K562 (cell line): Measurements from ENCODE around the gene KIF20A.

Experiments used
- JUN ChIP-seq, 2 experiments: sonication (generic) in 1 of 2; formaldehyde crosslinking in 1 of 2; IDR thresholded peaks; 2 replicates each; pipeline versions ENCODE4 v1.6.1 to v1.8.0; 2012 to 2022; ENCODE audit warnings: borderline replicate concordance in 2 of 2, mild to moderate bottlenecking in 2 of 2, improper control_type of control experiment in 1 of 2, low read depth in 1 of 2, low read length in 1 of 2, missing genetic modification reagents in 1 of 2
- POLR2A ChIP-seq: fragments of 450-650 bp; conservative IDR thresholded peaks from 2 replicates; pipeline ENCODE4 v1.6.1; 2016
- SP1 ChIP-seq: sonication (generic); formaldehyde crosslinking; IDR thresholded peaks from 2 replicates; pipeline ENCODE4 v1.8.1; 2022; ENCODE audit warnings: mild to moderate bottlenecking, missing genetic modification reagents
- ZNF12 ChIP-seq: sonication (generic); formaldehyde crosslinking; IDR thresholded peaks from 2 replicates; pipeline ENCODE4 v1.4.0; 2020; ENCODE audit warnings: mild to moderate bottlenecking, missing genetic modification reagents
- TF ChIP-seq, protein P1 (sequence below), 3 experiments: IDR thresholded peaks in 2 of 3; conservative IDR thresholded peaks in 1 of 3; 2 replicates each; pipeline ENCODE4 v1.5.1; 2011 to 2012; ENCODE audit warnings: low read length in 3 of 3, mild to moderate bottlenecking in 3 of 3, control low read depth in 2 of 3, improper control_type of control experiment in 1 of 3, inconsistent platforms in 1 of 3, low read depth in 1 of 3, mixed read lengths in 1 of 3, moderate library complexity in 1 of 3; ENCODE audit not compliant: insufficient read depth in 2 of 3
- TF ChIP-seq, protein P2 (sequence below): IDR thresholded peaks from 3 replicates; pipeline ENCODE4 v1.6.1; 2011; ENCODE audit warnings: borderline replicate concordance, mild to moderate bottlenecking; ENCODE audit not compliant: insufficient read length, insufficient read depth

DNA sequence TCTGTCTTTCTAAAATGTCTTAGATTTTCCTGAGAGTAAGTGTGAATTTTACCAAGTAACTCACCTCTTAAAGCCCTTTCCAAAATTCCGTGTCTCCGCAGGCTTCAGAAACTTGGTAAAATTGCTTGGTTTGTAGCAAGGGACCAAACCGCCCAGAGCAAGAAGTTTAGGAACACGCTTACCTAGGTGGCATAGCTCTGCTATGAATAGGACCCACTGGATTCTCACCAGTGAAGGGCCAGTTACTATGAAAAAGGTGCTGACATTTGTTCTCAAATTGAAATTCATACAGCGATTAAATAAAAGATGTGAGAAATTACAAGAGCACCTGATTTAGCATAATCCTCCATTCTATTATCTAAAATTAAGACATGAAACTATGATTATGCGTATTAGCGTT lies 46.4 kb upstream of the KIF20A start:
- TF ChIP-seq POLR2A (no peak), SP1 (no peak), JUN (IDR thresholded peaks at IDR 0.05; ENCODE audit: borderline replicate concordance, low read depth, low read length) (no peak), JUN (CRISPR knock-in tag; IDR thresholded peaks at IDR 0.05; ENCODE audit: borderline replicate concordance) (no peak), ZNF12 (no peak)
- TF ChIP-seq, protein P1, sequence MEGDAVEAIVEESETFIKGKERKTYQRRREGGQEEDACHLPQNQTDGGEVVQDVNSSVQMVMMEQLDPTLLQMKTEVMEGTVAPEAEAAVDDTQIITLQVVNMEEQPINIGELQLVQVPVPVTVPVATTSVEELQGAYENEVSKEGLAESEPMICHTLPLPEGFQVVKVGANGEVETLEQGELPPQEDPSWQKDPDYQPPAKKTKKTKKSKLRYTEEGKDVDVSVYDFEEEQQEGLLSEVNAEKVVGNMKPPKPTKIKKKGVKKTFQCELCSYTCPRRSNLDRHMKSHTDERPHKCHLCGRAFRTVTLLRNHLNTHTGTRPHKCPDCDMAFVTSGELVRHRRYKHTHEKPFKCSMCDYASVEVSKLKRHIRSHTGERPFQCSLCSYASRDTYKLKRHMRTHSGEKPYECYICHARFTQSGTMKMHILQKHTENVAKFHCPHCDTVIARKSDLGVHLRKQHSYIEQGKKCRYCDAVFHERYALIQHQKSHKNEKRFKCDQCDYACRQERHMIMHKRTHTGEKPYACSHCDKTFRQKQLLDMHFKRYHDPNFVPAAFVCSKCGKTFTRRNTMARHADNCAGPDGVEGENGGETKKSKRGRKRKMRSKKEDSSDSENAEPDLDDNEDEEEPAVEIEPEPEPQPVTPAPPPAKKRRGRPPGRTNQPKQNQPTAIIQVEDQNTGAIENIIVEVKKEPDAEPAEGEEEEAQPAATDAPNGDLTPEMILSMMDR (IDR thresholded peaks at IDR 0.05 in 2 of 3, conservative IDR thresholded peaks at IDR 0.05 in 1 of 3; ENCODE audit: insufficient read depth in 2 of 3, low read depth in 1 of 3, low read length in 3 of 3) = no peak
- TF ChIP-seq, protein P2, sequence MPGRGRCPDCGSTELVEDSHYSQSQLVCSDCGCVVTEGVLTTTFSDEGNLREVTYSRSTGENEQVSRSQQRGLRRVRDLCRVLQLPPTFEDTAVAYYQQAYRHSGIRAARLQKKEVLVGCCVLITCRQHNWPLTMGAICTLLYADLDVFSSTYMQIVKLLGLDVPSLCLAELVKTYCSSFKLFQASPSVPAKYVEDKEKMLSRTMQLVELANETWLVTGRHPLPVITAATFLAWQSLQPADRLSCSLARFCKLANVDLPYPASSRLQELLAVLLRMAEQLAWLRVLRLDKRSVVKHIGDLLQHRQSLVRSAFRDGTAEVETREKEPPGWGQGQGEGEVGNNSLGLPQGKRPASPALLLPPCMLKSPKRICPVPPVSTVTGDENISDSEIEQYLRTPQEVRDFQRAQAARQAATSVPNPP = no peak
